H1 (cell line): Measurements from ENCODE around the gene APPL2. TPM values are rescaled to one million over a fixed set of nuclear protein-coding genes. Genes with fewer than 3 reads are reported as not detected.

Experiments
- CTCF ChIA-PET: fragments of 300-600 bp; sonication (Branson Sonifier 250); formaldehyde crosslinking; loops from one replicate; lab custom pipeline; 2021; ENCODE audit not compliant: partially characterized antibody; lab: Charles Lee
- POLR2A ChIA-PET: fragments of 300-600 bp; sonication (Branson Sonifier 250); formaldehyde crosslinking; loops from one replicate; lab custom pipeline; 2021; ENCODE audit warnings: inconsistent platforms; ENCODE audit not compliant: partially characterized antibody; lab: Charles Lee
- DNase-seq, 2 experiments: peaks; one replicate each; pipeline versions ENCODE4 v3.0.0 to v3.0.0-alpha.2; 2010 to 2022; ENCODE audit warnings: low spot score in 2 of 2, low read depth in 1 of 2, mixed read lengths in 1 of 2
- FAIRE-seq: peaks from 2 replicates; lab custom pipeline; 2011; peaks lifted over from hg19 to GRCh38; lab: Jason Lieb, UNC
- H2AFZ ChIP-seq: 2 replicates; pipeline ENCODE4 v1.8.1; 2012; ENCODE audit warnings: low read length, inconsistent platforms
- H2AK5ac ChIP-seq: 2 replicates; pipeline ENCODE4 v1.6.1; 2013; ENCODE audit warnings: low read depth, low read length
- H2BK120ac ChIP-seq: replicated peaks from 2 replicates; pipeline ENCODE3; 2013; ENCODE audit warnings: low read depth, low read length, inconsistent platforms
- H2BK12ac ChIP-seq: 2 replicates; pipeline ENCODE4 v1.6.1; 2013; ENCODE audit warnings: low read depth, low read length
- H2BK15ac ChIP-seq: 2 replicates; pipeline ENCODE4 v1.6.1; 2013; ENCODE audit warnings: low read length
- H2BK20ac ChIP-seq: 2 replicates; pipeline ENCODE4 v1.6.1; 2013; ENCODE audit warnings: low read length
- H2BK5ac ChIP-seq: 2 replicates; pipeline ENCODE4 v1.6.1; 2013; ENCODE audit warnings: low read depth, low read length
- H3K14ac ChIP-seq: 2 replicates; pipeline ENCODE4 v1.6.1; 2013; ENCODE audit warnings: inconsistent platforms; ENCODE audit not compliant: insufficient read length
- H3K18ac ChIP-seq: 2 replicates; pipeline ENCODE4 v1.6.1; 2013; ENCODE audit warnings: low read length; ENCODE audit errors: extremely low read depth
- H3K23ac ChIP-seq: 2 replicates; pipeline ENCODE4 v1.6.1; 2013; ENCODE audit warnings: inconsistent platforms; ENCODE audit not compliant: insufficient read length
- H3K23me2 ChIP-seq: 2 replicates; pipeline ENCODE4 v1.6.1; 2013; ENCODE audit warnings: low read depth, low read length
- H3K27ac ChIP-seq: 2 replicates; pipeline ENCODE4 v1.6.1; 2011; ENCODE audit warnings: low read depth, low read length, inconsistent platforms
- H3K27me3 ChIP-seq, 4 experiments: replicated peaks in 1 of 4; 1 replicate in 1 of 4; 2 replicates in 3 of 4; pipeline versions ENCODE4 v1.6.1 to v1.8.1; 2011 to 2013; ENCODE audit warnings: low read length in 3 of 4, mild to moderate bottlenecking in 3 of 4, inconsistent platforms in 2 of 4, mixed read lengths in 2 of 4, moderate library complexity in 1 of 4; ENCODE audit not compliant: control insufficient read depth in 3 of 4, insufficient read depth in 3 of 4; ENCODE audit errors: extremely low read depth in 1 of 4
- H3K36me3 ChIP-seq, 4 experiments: 2 replicates each; pipeline versions ENCODE4 v1.6.1 to v1.8.1; 2011 to 2013; ENCODE audit warnings: mild to moderate bottlenecking in 4 of 4, low read length in 3 of 4, moderate library complexity in 2 of 4, control low read depth in 1 of 4, inconsistent platforms in 1 of 4; ENCODE audit not compliant: insufficient read depth in 4 of 4, control insufficient read depth in 2 of 4
- H3K4ac ChIP-seq: replicated peaks from 2 replicates; pipeline ENCODE3; 2013; ENCODE audit warnings: low read length, low read depth, mixed read lengths, inconsistent platforms; ENCODE audit not compliant: insufficient read length
- H3K4me1 ChIP-seq, 4 experiments: replicated peaks in 1 of 4; 1 replicate in 1 of 4; 2 replicates in 3 of 4; pipeline versions ENCODE4 v1.6.1 to v1.8.1; 2011 to 2013; ENCODE audit warnings: low read length in 3 of 4, inconsistent platforms in 2 of 4, mixed read lengths in 1 of 4; ENCODE audit not compliant: insufficient read depth in 4 of 4, control insufficient read depth in 3 of 4
- H3K4me2 ChIP-seq, 2 experiments: 2 replicates each; pipeline versions ENCODE4 v1.6.1 to v1.8.1; 2011 to 2013; ENCODE audit warnings: low read depth in 2 of 2, low read length in 2 of 2, control low read depth in 1 of 2, inconsistent platforms in 1 of 2, mild to moderate bottlenecking in 1 of 2; ENCODE audit not compliant: insufficient read depth in 1 of 2
- H3K4me3 ChIP-seq, 4 experiments: fragments of 200-600, 300-600 bp in 1 of 4; sonication (generic), shearing (Covaris generic), sonication (Bioruptor Twin) in 1 of 4; 2 replicates each; pipeline versions ENCODE4 v1.5.1 to v1.8.1; 2011 to 2016; ENCODE audit warnings: low read length in 4 of 4, low read depth in 3 of 4, control low read depth in 2 of 4, inconsistent platforms in 2 of 4, mild to moderate bottlenecking in 2 of 4, mixed read lengths in 1 of 4, moderate library complexity in 1 of 4; ENCODE audit not compliant: insufficient read depth in 2 of 4; ENCODE audit errors: extremely low read depth in 1 of 4
- H3K56ac ChIP-seq: replicated peaks from 2 replicates; pipeline ENCODE3; 2013; ENCODE audit warnings: low read depth, mild to moderate bottlenecking, mixed read lengths, low read length, inconsistent platforms; ENCODE audit not compliant: insufficient read length
- H3K79me1 ChIP-seq: 2 replicates; pipeline ENCODE4 v1.6.1; 2013; ENCODE audit warnings: low read depth, low read length, control low read depth
- H3K79me2 ChIP-seq, 2 experiments: 2 replicates each; pipeline versions ENCODE4 v1.6.1 to v1.8.1; 2012 to 2013; ENCODE audit warnings: low read length in 2 of 2, mild to moderate bottlenecking in 2 of 2, inconsistent platforms in 1 of 2; ENCODE audit not compliant: insufficient read depth in 2 of 2, control insufficient read depth in 1 of 2
- H3K9ac ChIP-seq, 4 experiments: replicated peaks in 1 of 4; 1 replicate in 1 of 4; 2 replicates in 3 of 4; pipeline versions ENCODE4 v1.6.1 to v1.8.1; 2011 to 2013; ENCODE audit warnings: low read depth in 3 of 4, low read length in 3 of 4, control low read depth in 2 of 4, mild to moderate bottlenecking in 2 of 4, moderate library complexity in 2 of 4, inconsistent platforms in 1 of 4; ENCODE audit errors: extremely low read depth in 1 of 4
- H3K9me3 ChIP-seq, 2 experiments: 2 replicates each; pipeline versions ENCODE4 v1.6.1 to v1.8.1; 2012 to 2013; ENCODE audit warnings: mild to moderate bottlenecking in 2 of 2, moderate library complexity in 2 of 2, control low read depth in 1 of 2, inconsistent platforms in 1 of 2, low read depth in 1 of 2, low read length in 1 of 2, mixed read lengths in 1 of 2; ENCODE audit not compliant: insufficient read depth in 2 of 2
- H4K20me1 ChIP-seq, 2 experiments: replicated peaks in 1 of 2; 2 replicates each; pipeline versions ENCODE3 to v1.8.1; 2011 to 2013; ENCODE audit warnings: inconsistent platforms in 2 of 2, low read length in 2 of 2, mild to moderate bottlenecking in 1 of 2; ENCODE audit not compliant: insufficient read depth in 2 of 2, control insufficient read depth in 1 of 2
- H4K5ac ChIP-seq: 2 replicates; pipeline ENCODE4 v1.6.1; 2013; ENCODE audit warnings: low read length, low read depth, mixed read lengths, inconsistent platforms; ENCODE audit not compliant: insufficient read length
- H4K8ac ChIP-seq: 2 replicates; pipeline ENCODE4 v1.8.0; 2013; ENCODE audit warnings: mild to moderate bottlenecking, moderate library complexity, low read length, inconsistent platforms; ENCODE audit not compliant: insufficient read depth; ENCODE audit errors: extremely low read depth
- H4K91ac ChIP-seq: replicated peaks from 2 replicates; pipeline ENCODE3; 2013; ENCODE audit warnings: low read length, mixed read lengths, inconsistent platforms; ENCODE audit not compliant: insufficient read length
- ATF3 ChIP-seq: IDR thresholded peaks from 2 replicates; pipeline ENCODE4 v1.6.1; 2011; ENCODE audit warnings: low read depth, mild to moderate bottlenecking, low read length; ENCODE audit not compliant: insufficient read depth
- GABPA ChIP-seq: IDR thresholded peaks from 2 replicates; pipeline ENCODE4 v1.6.1; 2011; ENCODE audit warnings: mild to moderate bottlenecking, low read length, moderate library complexity, borderline replicate concordance; ENCODE audit not compliant: insufficient read depth
- GTF2F1 ChIP-seq: IDR thresholded peaks from 2 replicates; pipeline ENCODE4 v1.6.1; 2012; ENCODE audit warnings: low read depth, low read length, improper control_type of control experiment, borderline replicate concordance
- KDM4A ChIP-seq: IDR thresholded peaks from one replicate; pipeline ENCODE4 v1.7.1; 2012; ENCODE audit warnings: low read depth, mild to moderate bottlenecking, moderate library complexity, low read length, inconsistent platforms; ENCODE audit not compliant: severe bottlenecking
- PHF8 ChIP-seq: fragments of 200-600 bp; sonication (generic); conservative IDR thresholded peaks from 2 replicates; pipeline ENCODE4 v1.7.1; 2012; ENCODE audit warnings: low read depth, mild to moderate bottlenecking, inconsistent platforms, low read length, moderate library complexity
- RAD21 ChIP-seq, 2 experiments: IDR thresholded peaks in 1 of 2; conservative IDR thresholded peaks in 1 of 2; 2 replicates each; pipeline ENCODE4 v1.6.1; 2011; ENCODE audit warnings: low read depth in 2 of 2, low read length in 2 of 2, improper control_type of control experiment in 1 of 2, inconsistent platforms in 1 of 2, mild to moderate bottlenecking in 1 of 2, moderate library complexity in 1 of 2
- SIN3A ChIP-seq, 2 experiments: IDR thresholded peaks in 1 of 2; conservative IDR thresholded peaks in 1 of 2; 2 replicates each; pipeline ENCODE4 v1.6.1; 2011 to 2012; ENCODE audit warnings: low read length in 2 of 2, improper control_type of control experiment in 1 of 2, low read depth in 1 of 2, mild to moderate bottlenecking in 1 of 2
- SRF ChIP-seq: IDR thresholded peaks from 2 replicates; pipeline ENCODE4 v1.6.1; 2011; ENCODE audit warnings: mild to moderate bottlenecking, low read depth, low read length, moderate library complexity
- TAF1 ChIP-seq: IDR thresholded peaks from 2 replicates; pipeline ENCODE4 v1.6.1; 2011; ENCODE audit warnings: mild to moderate bottlenecking, low read depth, low read length
- WGBS, 2 experiments: shearing (Covaris generic) in 1 of 2; methylation state at CpG; one replicate each; pipeline versions ENCODE4 v1.1.6 to v1.1.7; 2013 to 2015; ENCODE audit warnings: low lambda C conversion rate in 2 of 2, mixed read lengths in 2 of 2, inconsistent platforms in 1 of 2, low coverage in 1 of 2, missing lambda C conversion rate in 1 of 2; ENCODE audit not compliant: insufficient replicate concordance in 2 of 2, insufficient coverage in 1 of 2, insufficient read length in 1 of 2; ENCODE audit errors: extremely low coverage in 1 of 2, missing lambda C conversion rate in 1 of 2; 5-methylcytosine and 5-hydroxymethylcytosine counted together
- polyA plus RNA-seq, 7 experiments: library from polyadenylated mRNA; depleted of rRNA in 3 of 7; stranded (reverse) in 5 of 7; unstranded in 2 of 7; fragments of >200 nt in 5 of 7; fragments of 200-250 nt in 2 of 7; gene quantifications; 1 replicate in 5 of 7; 2 replicates in 1 of 7; 4 replicates in 1 of 7; pipeline versions ENCODE4 v1.2.1 to v1.2.3, GENCODE V29; 2011 to 2013; ENCODE audit warnings: missing spikeins in 2 of 7, mixed read lengths in 2 of 7
- total RNA-seq: library from RNA; stranded (reverse); fragmentation: NEBNext Ultra II Directional; extraction: Animal tissue kit (Norgen Biotek cat#: 25700); gene quantifications from 2 replicates; pipeline ENCODE4 v1.2.1, GENCODE V29; 2021

The APPL2 gene
- total and polyA plus RNA-seq, 2 of the 8 experiments (the other 6 are each of a cell fraction or from before 2014, with no cell fraction given) = 8.9 to 22.9 TPM

- H3K36me3 ChIP-seq = peaks cover 0 to 35% (median 7%) of the 10 kb centered on the region in 4 experiments; a peak in 5 of 8 replicates
- no peak for TF ChIP-seq GABPA
- no peak for TF ChIP-seq SIN3A (conservative IDR thresholded peaks at IDR 0.05 in 1 of 2, IDR thresholded peaks at IDR 0.05 in 1 of 2; ENCODE audit: low read depth in 1 of 2, low read length in 2 of 2)
- no peak for TF ChIP-seq TAF1
- no peak for TF ChIP-seq PHF8
- no peak for TF ChIP-seq KDM4A
- no peak for TF ChIP-seq ATF3
- no peak for TF ChIP-seq GTF2F1
- no peak for TF ChIP-seq RAD21 (IDR thresholded peaks at IDR 0.05 in 1 of 2, conservative IDR thresholded peaks at IDR 0.05 in 1 of 2; ENCODE audit: low read depth in 2 of 2, low read length in 2 of 2)
- TF ChIP-seq SRF = no peak
- TF ChIP-seq, all 59 proteins: peak for 0
- Histone ChIP-seq H3K23me2 (no peaks in the 10 kb centered on the region), H2BK120ac (no peak overlapping the region), H3K23ac (no peak overlapping the region), H3K4me3 (no peak overlapping the region), H4K5ac (no peak overlapping the region), H2AK5ac (no peak overlapping the region), H3K79me1 (no peaks in the 10 kb centered on the region), H4K91ac (no peak overlapping the region), H2BK15ac (no peak overlapping the region), H3K79me2 (no peaks in the 10 kb centered on the region), H3K56ac (no peak overlapping the region), H4K8ac (no peak overlapping the region), H3K27ac (no peak overlapping the region), H3K4me1 (no peaks in the 10 kb centered on the region), H3K9ac (no peak overlapping the region), H2AFZ (no peak overlapping the region), H2BK12ac (no peak overlapping the region), H4K20me1 (no peaks in the 10 kb centered on the region), H2BK5ac (no peak overlapping the region), H3K4me2 (no peak overlapping the region), H2BK20ac (no peak overlapping the region), H3K27me3 (no peaks in the 10 kb centered on the region), H3K4ac (no peak overlapping the region), H3K9me3 (no peaks in the 10 kb centered on the region), H3K14ac (no peak overlapping the region), H3K18ac (no peak overlapping the region)
- ChIA-PET POLR2A (interaction anchor here (1.3 kb wide), 1 partner anchor 15 kb away, joined by 5 read pairs; no protein-coding TSS in a partner anchor), CTCF (interaction anchor here (1.1 kb wide), 2 partner anchors 60 to 178 kb away, joined by 3 read pairs; no protein-coding TSS in a partner anchor)
- FAIRE-seq (no peak), DNase-seq (no peak)
- 93% methylated on average over 2 of the region's 2 CpGs; no CpG with 5 or more reads in 1 of the 2 experiments for WGBS, 2 experiments
Observed at GRCh38 chr12:105175397-105175990, 60.5 kb downstream of the APPL2 start.
